Transverse colon (tissue), 4 donors: ENCODE data around the gene UQCRFS1.

Experiments
- EP300 ChIP-seq: sonication (generic); formaldehyde crosslinking; IDR thresholded peaks from one replicate; pipeline ENCODE4 v1.6.1; 2017; ENCODE audit warnings: antibody characterized with exemption, low read depth
- POLR2A ChIP-seq: fragments of 450-650 bp; IDR thresholded peaks from one replicate; pipeline ENCODE4 v1.6.1; 2016; ENCODE audit warnings: antibody characterized with exemption, mild to moderate bottlenecking, moderate library complexity
- POLR2AphosphoS5 ChIP-seq, 3 donors: sonication (generic); formaldehyde crosslinking; IDR thresholded peaks; one replicate each; pipeline ENCODE4 v1.6.1; 2016; ENCODE audit warnings: antibody characterized with exemption in 3 of 3
- TF ChIP-seq, protein P1 (sequence below), 5 experiments: fragments of 200-600 bp in 3 of 5; fragments of 450-650 bp in 2 of 5; sonication (generic) in 3 of 5; IDR thresholded peaks; 1 replicate in 2 of 5; 2 replicates in 3 of 5; pipeline ENCODE4 v1.5.1; 2016 to 2017; ENCODE audit warnings: antibody characterized with exemption in 5 of 5, inconsistent platforms in 3 of 5, mild to moderate bottlenecking in 2 of 5, moderate library complexity in 1 of 5

- TF ChIP-seq, protein P1, sequence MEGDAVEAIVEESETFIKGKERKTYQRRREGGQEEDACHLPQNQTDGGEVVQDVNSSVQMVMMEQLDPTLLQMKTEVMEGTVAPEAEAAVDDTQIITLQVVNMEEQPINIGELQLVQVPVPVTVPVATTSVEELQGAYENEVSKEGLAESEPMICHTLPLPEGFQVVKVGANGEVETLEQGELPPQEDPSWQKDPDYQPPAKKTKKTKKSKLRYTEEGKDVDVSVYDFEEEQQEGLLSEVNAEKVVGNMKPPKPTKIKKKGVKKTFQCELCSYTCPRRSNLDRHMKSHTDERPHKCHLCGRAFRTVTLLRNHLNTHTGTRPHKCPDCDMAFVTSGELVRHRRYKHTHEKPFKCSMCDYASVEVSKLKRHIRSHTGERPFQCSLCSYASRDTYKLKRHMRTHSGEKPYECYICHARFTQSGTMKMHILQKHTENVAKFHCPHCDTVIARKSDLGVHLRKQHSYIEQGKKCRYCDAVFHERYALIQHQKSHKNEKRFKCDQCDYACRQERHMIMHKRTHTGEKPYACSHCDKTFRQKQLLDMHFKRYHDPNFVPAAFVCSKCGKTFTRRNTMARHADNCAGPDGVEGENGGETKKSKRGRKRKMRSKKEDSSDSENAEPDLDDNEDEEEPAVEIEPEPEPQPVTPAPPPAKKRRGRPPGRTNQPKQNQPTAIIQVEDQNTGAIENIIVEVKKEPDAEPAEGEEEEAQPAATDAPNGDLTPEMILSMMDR (IDR thresholded peaks at IDR 0.05): no peak
- TF ChIP-seq POLR2A (no peak), EP300 (no peak), POLR2AphosphoS5 (IDR thresholded peaks at IDR 0.05) (no peak)
These were observed 28.4 kb upstream of the UQCRFS1 start for GRCh38 chr19:29241324-29241723.
